Measurements from ENCODE around the gene MVK.

The MVK gene

DNA sequence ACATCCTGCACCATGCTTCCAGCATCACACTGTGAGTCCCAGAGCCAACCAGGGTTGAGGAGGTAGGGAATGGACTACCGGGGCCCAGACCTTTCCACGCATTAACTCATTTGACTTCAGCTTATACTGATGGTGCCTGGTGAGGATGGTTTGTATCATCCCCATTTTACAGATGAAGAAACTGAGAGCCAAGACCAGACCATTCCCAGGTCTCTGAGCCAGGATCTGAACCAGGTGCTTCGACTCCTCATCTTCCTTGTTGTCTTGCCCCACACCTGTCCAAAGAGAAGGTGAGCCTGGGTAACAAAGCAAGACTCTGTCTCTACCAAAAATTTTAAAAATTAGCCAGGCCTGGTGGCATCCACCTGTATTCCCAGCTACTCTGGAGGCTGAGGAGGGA, 64.4 kb downstream of the MVK start:
- no peak for DNase-seq

DNA sequence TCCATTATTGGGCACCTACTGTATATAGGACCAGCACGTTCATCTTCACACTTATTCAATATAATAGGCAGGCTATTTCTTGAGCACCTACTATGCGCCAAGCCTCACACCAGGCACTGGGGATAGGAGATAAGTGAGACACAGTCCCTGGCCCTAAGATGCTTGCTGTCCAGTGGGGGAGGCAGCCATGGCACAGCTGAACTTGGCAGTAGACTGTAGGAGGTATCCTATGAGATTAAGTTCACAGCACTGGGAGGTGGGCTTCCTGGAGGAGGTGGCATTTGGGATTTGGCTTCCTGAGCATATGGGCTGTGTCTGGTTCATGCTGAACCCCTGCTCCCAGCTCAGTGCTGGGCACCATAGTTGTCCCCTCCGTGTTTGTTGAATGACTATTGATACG, 65.1 kb downstream of the MVK start:
- DNase-seq = no peak

DNA sequence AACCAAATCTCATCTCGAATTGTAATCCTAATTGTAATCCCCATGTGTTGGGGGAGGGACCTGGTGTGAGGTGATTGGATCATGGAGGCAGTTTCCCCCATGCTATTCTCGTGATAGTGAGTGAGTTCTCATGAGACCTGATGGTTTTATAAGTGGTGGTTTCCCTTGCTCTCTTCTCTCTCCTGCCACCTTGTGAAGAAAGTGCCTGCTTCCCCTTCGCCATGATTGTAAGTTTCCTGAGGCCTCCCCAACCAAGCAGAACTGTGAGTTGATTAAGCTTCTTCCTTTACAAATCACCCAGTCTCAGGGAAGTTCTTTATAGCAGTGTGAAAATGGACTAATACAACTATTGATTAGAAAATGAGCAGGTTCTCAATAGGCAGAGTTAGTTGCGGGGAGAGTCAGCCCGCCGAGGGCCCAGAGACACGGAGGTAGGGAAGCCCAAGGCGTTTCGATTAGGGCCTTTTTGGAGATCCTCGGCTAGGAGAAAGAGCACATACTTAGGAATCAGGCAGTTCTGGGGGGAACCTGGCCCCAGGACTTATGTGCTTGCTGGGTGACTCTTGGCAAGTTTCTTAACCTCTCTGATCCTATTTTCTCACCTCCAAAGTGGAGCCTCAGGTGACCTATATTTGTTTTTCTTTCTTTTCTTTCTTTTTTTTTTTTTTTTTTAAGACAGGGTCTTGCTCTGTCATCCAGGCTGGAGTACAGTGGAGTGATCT, 65.7 kb downstream of the MVK start:
- DNase-seq = no peak

DNA sequence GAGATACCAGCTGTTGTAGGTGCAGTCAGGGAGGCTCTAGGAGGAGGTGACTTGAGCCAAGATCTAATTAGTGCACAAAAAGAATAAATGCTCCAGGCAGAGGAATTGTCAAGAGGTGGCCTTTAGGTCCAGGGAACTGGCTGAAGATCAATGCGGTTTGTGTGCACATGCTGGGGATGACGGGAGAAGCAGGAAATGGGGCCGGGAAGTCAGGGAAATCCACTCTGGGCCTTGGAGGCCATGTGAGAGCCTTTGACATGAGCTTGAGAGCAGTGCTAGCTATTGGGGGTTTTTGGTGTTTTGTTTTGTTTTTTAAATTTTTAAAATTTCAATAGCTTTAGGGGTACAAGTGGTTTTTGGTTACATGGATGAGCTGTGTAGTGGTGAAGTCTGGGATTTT, 67.4 kb downstream of the MVK start:
- no peak for DNase-seq

DNA sequence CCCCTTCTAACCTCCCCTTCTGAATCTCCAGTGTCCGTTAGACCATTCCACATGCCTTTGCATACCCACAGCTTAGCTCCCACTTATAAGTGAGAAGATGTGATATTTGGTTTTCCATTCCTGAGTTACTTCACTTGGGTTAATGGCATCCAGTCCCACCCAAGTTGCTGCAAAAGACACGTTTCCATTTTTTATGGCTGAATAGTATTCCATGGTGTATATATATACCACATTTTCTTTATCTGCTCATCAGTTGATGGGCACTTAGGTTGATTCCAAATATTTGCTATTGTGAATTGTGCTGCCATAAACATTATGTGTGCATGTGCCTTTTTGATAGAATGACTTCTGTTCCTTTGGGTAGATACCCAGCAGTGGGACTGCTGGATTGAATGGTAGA, 67.8 kb downstream of the MVK start:
- DNase-seq = no peak

DNA sequence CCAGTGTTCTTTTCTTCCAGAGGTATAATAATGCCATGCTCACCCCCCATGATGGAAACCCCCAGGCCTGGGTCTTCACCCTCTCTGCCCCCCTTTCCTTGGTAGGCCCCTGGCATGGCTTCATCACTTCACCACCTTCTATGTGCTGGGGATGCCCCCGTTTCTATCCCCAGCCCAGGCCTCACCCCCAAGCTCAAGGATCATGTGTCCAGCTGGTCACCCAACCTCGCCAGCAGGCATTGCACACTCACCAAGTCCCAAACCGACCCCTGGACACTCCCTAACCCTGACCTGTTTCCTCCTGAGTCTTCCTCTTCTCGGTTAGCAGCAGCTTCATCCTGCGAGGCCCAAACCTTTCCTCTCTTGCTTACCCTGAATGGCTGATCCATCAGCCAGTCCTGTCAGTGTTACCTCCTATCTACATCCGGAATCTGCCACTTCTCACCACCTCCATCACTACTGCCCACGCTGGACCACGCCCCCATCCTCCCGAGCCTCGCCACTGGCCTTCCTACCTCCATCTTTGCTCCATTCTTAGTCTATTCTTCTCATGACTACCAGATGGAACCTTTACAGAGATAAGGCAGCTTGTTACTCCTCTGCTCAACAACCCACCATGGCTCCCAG, 69.0 kb downstream of the MVK start:
- DNase-seq = no peak

DNA sequence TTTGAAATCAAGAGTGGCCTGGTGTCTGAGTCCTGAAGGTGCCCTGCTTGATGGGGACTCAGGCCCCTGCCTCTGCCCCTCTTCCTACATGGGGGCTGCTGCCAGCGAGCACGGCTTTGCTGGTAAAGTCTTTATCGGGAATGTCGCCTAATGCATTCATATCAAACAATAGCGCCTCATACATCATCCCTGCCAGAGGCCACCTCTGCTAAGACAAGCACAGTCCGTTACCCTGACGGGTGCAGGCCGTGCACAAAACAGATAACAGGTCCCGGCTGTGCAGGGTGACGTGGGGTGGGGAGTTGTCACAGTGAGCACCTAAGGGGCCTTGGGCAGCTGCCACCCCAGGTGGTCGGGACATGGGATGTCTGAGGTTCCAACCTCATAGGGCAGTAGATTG, 71.6 kb downstream of the MVK start:
- DNase-seq = no peak

DNA sequence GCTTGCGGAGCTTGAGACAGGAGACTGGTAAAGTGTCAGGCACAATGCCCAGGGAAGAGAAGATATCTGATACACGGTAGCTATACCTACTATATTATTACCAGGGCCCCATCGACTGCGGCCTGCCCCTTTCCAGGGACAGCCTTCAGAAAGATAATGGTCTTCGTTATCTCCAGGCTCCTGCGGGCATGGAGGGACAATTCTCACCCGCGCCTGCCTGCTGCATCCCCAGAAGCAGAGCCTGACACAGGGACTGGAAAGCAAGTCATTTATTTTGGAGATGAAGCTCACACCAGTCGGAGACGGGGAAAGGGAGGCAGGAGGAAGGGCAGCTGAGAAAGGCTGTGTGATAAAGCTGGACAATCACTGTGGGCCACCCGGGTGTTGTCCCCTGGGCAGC, 72.1 kb downstream of the MVK start:
- DNase-seq = no peak

All from islet precursor cell (in vitro differentiated cells).